ENCODE results near the gene ZNF552.
"Not testable (repeated sequence)": the region's sequence is repeated elsewhere in the genome, so short reads cannot be mapped to it uniquely, and the experiment has no call there.

The ZNF552 gene

GRCh38 chr19:57814505-57815246, at the start of gene ZNF552:
TSS of gene ZNF552 (minus strand) at chr19:57814913. CDS start at chr19:57814743, 170 bp downstream.
- peak; percentile 76 to 95 (median 89) for DNase-seq
- intact Hi-C loops (cut with DNase I), result no loop called here

GRCh38 chr19:57862351-57862750, 47.6 kb upstream of the ZNF552 start:
- intact Hi-C loops (cut with DNase I); DNase-seq: not testable (repeated sequence)

- intact Hi-C loops (cut with DNase I); DNase-seq: not testable (repeated sequence)
Observed at GRCh38 chr19:57854117-57854516, 39.4 kb upstream of the ZNF552 start.

GRCh38 chr19:57851812-57852603, 37.3 kb upstream of the ZNF552 start:
- intact Hi-C loops (cut with DNase I); DNase-seq: not testable (repeated sequence)

- intact Hi-C loops (cut with DNase I), result no loop called here
- DNase-seq, result no peak
Observed at GRCh38 chr19:57850553-57851017, 35.9 kb upstream of the ZNF552 start.

- intact Hi-C loops (cut with DNase I), result not testable (repeated sequence)
- peak; percentile 58 to 90 (median 82) for DNase-seq
Observed at GRCh38 chr19:57849666-57850473, 35.2 kb upstream of the ZNF552 start, which contains the start of gene ZNF587. TSS of gene ZNF587 (plus strand) at chr19:57849859. CDS start at chr19:57850039, 180 bp downstream.

- intact Hi-C loops (cut with DNase I); DNase-seq: not testable (repeated sequence)
Observed at GRCh38 chr19:57849162-57849665, 34.5 kb upstream of the ZNF552 start.

- intact Hi-C loops (cut with DNase I), result not testable (repeated sequence)
Observed at GRCh38 chr19:57847164-57847563, 32.5 kb upstream of the ZNF552 start.

GRCh38 chr19:57841122-57841763, 26.5 kb upstream of the ZNF552 start:
- intact Hi-C loops (cut with DNase I), result no loop called here
- DNase-seq, result peak in 2 of 42 donors; percentile 15 to 41

More at GRCh38 chr19:57847164-57847563, 32.5 kb upstream of the ZNF552 start:
- DNase-seq, result not testable (repeated sequence)

GRCh38 chr19:57838622-57839191, 24.0 kb upstream of the ZNF552 start:
- DNase-seq; intact Hi-C loops (cut with DNase I): not testable (repeated sequence)

- intact Hi-C loops (cut with DNase I), result not testable (repeated sequence)
Observed at GRCh38 chr19:57836991-57837390, 22.3 kb upstream of the ZNF552 start.

GRCh38 chr19:57830071-57830602, 15.4 kb upstream of the ZNF552 start, which contains the start of gene ZNF587B:
TSS of gene ZNF587B (plus strand) at chr19:57830299. CDS start at chr19:57830529, 230 bp downstream.
- DNase-seq, result peak; percentile 47 to 89 (median 76)
- intact Hi-C loops (cut with DNase I), result no loop called here

More at GRCh38 chr19:57836991-57837390, 22.3 kb upstream of the ZNF552 start:
- DNase-seq, result not testable (repeated sequence)

GRCh38 chr19:57829316-57829715, 14.6 kb upstream of the ZNF552 start:
- intact Hi-C loops (cut with DNase I), result no loop called here
- no peak for DNase-seq

GRCh38 chr19:57825511-57825910, 10.8 kb upstream of the ZNF552 start:
- intact Hi-C loops (cut with DNase I), result no loop called here
- no peak for DNase-seq

GRCh38 chr19:57823608-57824007, 8.9 kb upstream of the ZNF552 start:
- intact Hi-C loops (cut with DNase I); DNase-seq: not testable (repeated sequence)

- intact Hi-C loops (cut with DNase I); DNase-seq: not testable (repeated sequence)
Observed at GRCh38 chr19:57823155-57823554, 8.4 kb upstream of the ZNF552 start.

GRCh38 chr19:57821501-57821900, 6.8 kb upstream of the ZNF552 start:
- DNase-seq; intact Hi-C loops (cut with DNase I): not testable (repeated sequence)

Measured in head of caudate nucleus (tissue), 42 donors.